Epithelial cell of proximal tubule (primary cell): Measurements from ENCODE around the gene NRXN3. TPM values are rescaled to one million over a fixed set of nuclear protein-coding genes. Genes with fewer than 3 reads are reported as not detected.

Experiments used
- DNase-seq: peaks from one replicate; pipeline ENCODE4 v3.0.0-alpha.2; 2011; ENCODE audit warnings: low read depth
- H3K4me3 ChIP-seq: 2 replicates; pipeline ENCODE4 v1.5.1; 2011; ENCODE audit warnings: low read depth, mild to moderate bottlenecking, low read length
- CTCF ChIP-seq: conservative IDR thresholded peaks from 2 replicates; pipeline ENCODE4 v1.5.1; 2012; ENCODE audit warnings: low read depth, mild to moderate bottlenecking, low read length
- total RNA-seq: library from RNA; depleted of rRNA; stranded (reverse); fragments of >200 nt; gene quantifications from 2 replicates; pipeline ENCODE4 v1.2.3, GENCODE V29; 2015

NRXN3 gene
- total RNA-seq, 1 donor from 2014 or later: 1.2 TPM

DNA sequence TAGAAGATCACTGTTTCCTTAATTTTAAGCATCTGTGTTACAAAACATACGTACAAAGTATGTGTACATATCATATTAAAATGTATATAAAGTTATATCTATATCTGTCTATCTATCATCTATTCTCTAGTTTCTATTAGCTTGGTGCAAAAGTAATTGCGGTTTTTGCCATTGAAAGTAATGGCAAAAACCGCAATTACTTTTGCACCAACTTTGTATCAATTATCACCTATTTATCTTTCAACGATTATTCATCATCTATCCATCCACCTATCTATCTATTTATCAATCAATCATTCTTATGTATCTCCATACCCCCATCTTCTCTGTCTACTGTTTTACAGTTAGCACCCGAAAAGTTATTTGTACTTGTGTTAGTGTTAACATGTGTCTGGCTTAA, 447.6 kb downstream of the NRXN3 start:
- DNase-seq: no peak

GRCh38 chr14:78618368-78618767, 448.2 kb downstream of the NRXN3 start:
- DNase-seq: no peak
- TF ChIP-seq CTCF: no peak
- no peak overlapping the region for H3K4me3 ChIP-seq

More for the DNA sequence above, 447.6 kb downstream of the NRXN3 start:
- H3K4me3 ChIP-seq: no peak overlapping the region
- no peak for TF ChIP-seq CTCF

- no peak overlapping the region for H3K4me3 ChIP-seq
- TF ChIP-seq CTCF: no peak
- no peak for DNase-seq
These were observed 456.9 kb downstream of the NRXN3 start for GRCh38 chr14:78627114-78627513.

DNA sequence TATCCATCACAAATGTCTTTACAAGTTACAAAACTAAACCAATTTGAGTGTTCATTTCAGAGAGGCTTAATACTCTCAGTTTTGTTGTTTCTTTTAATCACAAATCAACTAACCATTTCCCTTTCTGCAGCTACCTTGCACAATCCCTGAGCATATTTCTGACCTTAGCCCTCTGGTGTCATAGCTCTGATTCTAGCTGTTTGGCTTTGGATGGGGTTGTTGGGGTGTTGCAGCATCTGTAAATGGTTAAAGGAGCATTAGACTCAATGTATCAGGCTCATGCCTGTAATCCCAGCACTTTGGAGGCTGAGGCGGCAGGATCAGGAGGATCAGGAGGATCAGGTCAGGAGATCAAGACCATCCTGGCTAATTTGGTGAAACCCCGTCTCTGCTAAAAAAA, 461.4 kb downstream of the NRXN3 start:
- peak; percentile 45 for DNase-seq
- H3K4me3 ChIP-seq: no peak overlapping the region
- no peak for TF ChIP-seq CTCF

DNA sequence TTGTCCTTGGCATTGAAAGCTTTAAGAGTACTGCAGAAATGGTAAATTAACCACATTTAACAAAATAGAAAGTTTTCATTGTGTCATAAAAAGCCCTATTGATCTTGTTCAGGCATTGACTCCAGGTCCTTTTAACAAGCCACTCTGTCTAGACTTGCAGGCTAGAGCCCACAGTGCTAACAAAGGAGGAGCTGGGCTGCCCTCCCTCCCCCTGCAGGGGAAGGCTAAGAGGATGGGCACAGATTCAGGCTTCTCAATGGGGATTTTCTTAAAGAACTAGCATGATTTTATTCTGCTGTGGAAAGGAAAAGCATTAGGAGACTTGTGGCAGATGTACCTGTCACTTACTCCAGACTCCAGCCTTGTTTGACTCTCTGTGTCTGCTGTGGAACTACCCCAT, 463.6 kb downstream of the NRXN3 start:
- DNase-seq: no peak
- TF ChIP-seq CTCF: no peak
- no peak overlapping the region for H3K4me3 ChIP-seq

DNA sequence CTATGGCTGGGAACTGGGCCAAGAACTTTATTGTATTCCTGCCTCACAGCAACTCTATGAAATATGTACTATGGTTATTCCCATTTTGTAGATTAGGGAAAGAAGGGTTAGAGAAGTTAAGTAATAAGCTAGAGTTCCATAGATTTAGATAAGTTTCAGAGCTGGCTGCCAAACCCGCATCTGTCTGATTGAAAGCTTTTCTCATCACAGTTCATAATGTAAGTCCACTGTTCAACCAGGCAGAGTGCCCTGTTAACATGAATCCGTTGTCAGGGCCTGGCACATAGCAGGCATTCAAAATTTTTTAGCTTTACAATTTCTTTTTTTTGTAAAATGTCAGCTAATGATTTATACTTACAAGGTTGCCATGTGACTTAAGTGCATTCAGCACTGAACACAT, 467.3 kb downstream of the NRXN3 start:
- no peak overlapping the region for H3K4me3 ChIP-seq
- TF ChIP-seq CTCF: no peak
- no peak for DNase-seq

- no peak overlapping the region for H3K4me3 ChIP-seq
- TF ChIP-seq CTCF: no peak
These were observed 467.8 kb downstream of the NRXN3 start for GRCh38 chr14:78637908-78638475.

More at GRCh38 chr14:78637908-78638475, 467.8 kb downstream of the NRXN3 start:
- no peak for DNase-seq
